PC-9 (cell line): Measurements from ENCODE around the gene BBS9.

Experiments
- EZH2 ChIP-seq: fragments of 200-600 bp; sonication (generic); IDR thresholded peaks from 2 replicates; pipeline ENCODE4 v1.8.0; 2017; ENCODE audit warnings: antibody characterized with exemption, low read depth
- TF ChIP-seq, protein P1 (sequence below): fragments of 200-600 bp; sonication (generic); conservative IDR thresholded peaks from 2 replicates; pipeline ENCODE4 v1.6.1; 2017; ENCODE audit warnings: mixed run types, antibody characterized with exemption, mild to moderate bottlenecking, moderate library complexity

DNA sequence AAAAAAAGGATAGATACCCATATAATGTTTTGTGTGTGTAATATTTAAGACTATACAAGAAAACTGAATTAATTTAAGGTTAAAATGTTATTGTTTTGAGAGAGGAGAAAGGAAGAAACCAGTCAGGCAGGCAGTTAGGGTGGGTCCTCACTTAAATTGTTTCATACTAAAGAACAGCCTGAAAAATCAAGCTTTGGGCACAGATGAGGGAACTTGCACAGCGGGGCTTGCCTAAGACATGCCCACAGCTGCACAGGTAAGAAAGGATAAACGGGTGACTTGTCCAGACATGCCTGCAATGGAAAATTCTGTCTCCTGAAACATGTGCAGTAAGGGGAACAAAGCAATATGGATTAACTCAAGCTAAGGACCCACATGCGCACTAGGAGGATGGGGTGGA, 158.4 kb downstream of the BBS9 start:
- no peak for TF ChIP-seq EZH2
- TF ChIP-seq, protein P1, sequence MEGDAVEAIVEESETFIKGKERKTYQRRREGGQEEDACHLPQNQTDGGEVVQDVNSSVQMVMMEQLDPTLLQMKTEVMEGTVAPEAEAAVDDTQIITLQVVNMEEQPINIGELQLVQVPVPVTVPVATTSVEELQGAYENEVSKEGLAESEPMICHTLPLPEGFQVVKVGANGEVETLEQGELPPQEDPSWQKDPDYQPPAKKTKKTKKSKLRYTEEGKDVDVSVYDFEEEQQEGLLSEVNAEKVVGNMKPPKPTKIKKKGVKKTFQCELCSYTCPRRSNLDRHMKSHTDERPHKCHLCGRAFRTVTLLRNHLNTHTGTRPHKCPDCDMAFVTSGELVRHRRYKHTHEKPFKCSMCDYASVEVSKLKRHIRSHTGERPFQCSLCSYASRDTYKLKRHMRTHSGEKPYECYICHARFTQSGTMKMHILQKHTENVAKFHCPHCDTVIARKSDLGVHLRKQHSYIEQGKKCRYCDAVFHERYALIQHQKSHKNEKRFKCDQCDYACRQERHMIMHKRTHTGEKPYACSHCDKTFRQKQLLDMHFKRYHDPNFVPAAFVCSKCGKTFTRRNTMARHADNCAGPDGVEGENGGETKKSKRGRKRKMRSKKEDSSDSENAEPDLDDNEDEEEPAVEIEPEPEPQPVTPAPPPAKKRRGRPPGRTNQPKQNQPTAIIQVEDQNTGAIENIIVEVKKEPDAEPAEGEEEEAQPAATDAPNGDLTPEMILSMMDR = no peak
